HCT116 (cell line): ENCODE measurements around the gene ELOB. TPM values are rescaled to one million over a fixed set of nuclear protein-coding genes. Genes with fewer than 3 reads are reported as not detected.

Experiments
- ATAC-seq: fragments of 200-7000 bp; cut with Tn5 transposase; 2 replicates; pipeline ENCODE4 v1.9.1; 2020; ENCODE audit warnings: mild to moderate bottlenecking, moderate library complexity
- BruUV-seq: library from RNA; stranded (reverse); fragments of 400-500 nt; replicated peaks from 2 replicates; lab custom pipeline; 2021; lab: Mats Ljungman, UMichigan
- CTCF ChIA-PET: fragments of 300-600 bp; sonication (Branson Sonifier 250); formaldehyde crosslinking; loops from one replicate; lab custom pipeline; 2021; ENCODE audit warnings: antibody characterized with exemption; lab: Charles Lee
- POLR2A ChIA-PET: fragments of 300-600, 350-600 bp; sonication (Branson Sonifier 250); formaldehyde crosslinking; loops from one replicate; lab custom pipeline; 2021; ENCODE audit warnings: antibody characterized with exemption; lab: Charles Lee
- RAD21 ChIA-PET, 2 experiments: fragments of 300-600 bp; sonication (Branson Sonifier 250); formaldehyde crosslinking; loops; one replicate each; lab custom pipeline; 2023; ENCODE audit warnings: low total read pairs in 2 of 2; ENCODE audit not compliant: uncharacterized antibody in 2 of 2, unreplicated experiment in 2 of 2, low non-redundant PET in 1 of 2; lab: Charles Lee
- DNase-seq: peaks from one replicate; pipeline ENCODE4 v3.0.0-alpha.2; 2010; ENCODE audit warnings: low read depth, low spot score
- H2AFZ ChIP-seq: fragments of 200-600 bp; shearing (Covaris generic), sonication (generic); 2 replicates; pipeline ENCODE4 v1.6.1; 2017; ENCODE audit warnings: low read depth, mixed run types, mixed read lengths, antibody characterized with exemption, low read length; ENCODE audit not compliant: poor library complexity, severe bottlenecking
- H3K27ac ChIP-seq: 2 replicates; pipeline ENCODE4 v1.5.1; 2012; ENCODE audit warnings: low read depth, low read length
- H3K27me3 ChIP-seq: fragments of 200-600 bp; sonication (generic); 2 replicates; pipeline ENCODE4 v1.6.1; 2016; ENCODE audit warnings: mixed run types, low read length, mixed read lengths; ENCODE audit not compliant: insufficient read depth
- H3K36me3 ChIP-seq, 2 experiments: fragments of 200-500 bp in 1 of 2; fragments of 200-600 bp in 1 of 2; sonication (Bioruptor generic) in 1 of 2; sonication (generic) in 1 of 2; 2 replicates each; pipeline versions ENCODE4 v1.5.1 to v1.6.1; 2014 to 2016; ENCODE audit warnings: low read length in 2 of 2, inconsistent platforms in 1 of 2, mixed read lengths in 1 of 2, mixed run types in 1 of 2; ENCODE audit not compliant: insufficient read depth in 2 of 2, control insufficient read depth in 1 of 2
- H3K4me1 ChIP-seq, 2 experiments: fragments of 200-600 bp in 1 of 2; sonication (generic) in 1 of 2; 2 replicates each; pipeline versions ENCODE4 v1.5.1 to v1.6.1; 2012 to 2017; ENCODE audit warnings: low read length in 2 of 2, inconsistent platforms in 1 of 2, mild to moderate bottlenecking in 1 of 2, mixed read lengths in 1 of 2, mixed run types in 1 of 2, moderate library complexity in 1 of 2; ENCODE audit not compliant: insufficient read depth in 2 of 2, control insufficient read depth in 1 of 2
- H3K4me2 ChIP-seq: fragments of 200-600 bp; sonication (generic); 2 replicates; pipeline ENCODE4 v1.6.1; 2017; ENCODE audit warnings: mixed run types, low read length, mixed read lengths
- H3K4me3 ChIP-seq, 2 experiments: fragments of 200-600 bp in 1 of 2; sonication (generic) in 1 of 2; replicated peaks in 1 of 2; 2 replicates each; pipeline ENCODE4 v1.5.1; 2011 to 2016; ENCODE audit warnings: low read length in 2 of 2, control low read depth in 1 of 2, low read depth in 1 of 2, mild to moderate bottlenecking in 1 of 2, mixed read lengths in 1 of 2, mixed run types in 1 of 2
- H3K79me2 ChIP-seq: fragments of 200-600 bp; sonication (generic); 2 replicates; pipeline ENCODE4 v1.6.1; 2017; ENCODE audit warnings: mild to moderate bottlenecking, mixed run types, low read length, moderate library complexity, mixed read lengths; ENCODE audit not compliant: insufficient read depth
- H3K9ac ChIP-seq: fragments of 200-600 bp; sonication (generic); 2 replicates; pipeline ENCODE4 v1.6.1; 2016; ENCODE audit warnings: low read length, mixed read lengths
- H3K9me2 ChIP-seq: fragments of 200-600 bp; sonication (generic), shearing (Covaris generic); 2 replicates; pipeline ENCODE4 v1.6.1; 2017; ENCODE audit warnings: mixed run types, mild to moderate bottlenecking, moderate library complexity; ENCODE audit not compliant: insufficient read depth
- H3K9me3 ChIP-seq, 2 experiments: fragments of 200-500 bp in 1 of 2; fragments of 200-600 bp in 1 of 2; sonication (Bioruptor generic) in 1 of 2; sonication (generic) in 1 of 2; 2 replicates each; pipeline ENCODE4 v1.6.1; 2014 to 2017; ENCODE audit warnings: low read length in 2 of 2, mixed read lengths in 2 of 2, inconsistent platforms in 1 of 2, low read depth in 1 of 2, mild to moderate bottlenecking in 1 of 2, mixed run types in 1 of 2, moderate library complexity in 1 of 2; ENCODE audit not compliant: control insufficient read depth in 1 of 2, insufficient read depth in 1 of 2
- H4K20me1 ChIP-seq: fragments of 200-600 bp; sonication (generic), shearing (Covaris generic); 2 replicates; pipeline ENCODE4 v1.6.1; 2017; ENCODE audit warnings: mixed run types, mild to moderate bottlenecking, moderate library complexity; ENCODE audit not compliant: insufficient read depth
- ATF3 ChIP-seq: IDR thresholded peaks from 2 replicates; pipeline ENCODE4 v1.6.1; 2012
- CBX3 ChIP-seq: IDR thresholded peaks from 2 replicates; pipeline ENCODE4 v1.6.1; 2012; ENCODE audit warnings: low read depth
- CTCF ChIP-seq, 3 experiments: fragments of 200-600 bp in 1 of 3; sonication (generic) in 1 of 3; IDR thresholded peaks in 2 of 3; conservative IDR thresholded peaks in 1 of 3; 2 replicates each; pipeline ENCODE4 v1.5.1; 2012 to 2017; ENCODE audit warnings: low read depth in 2 of 3, low read length in 2 of 3, antibody characterized with exemption in 1 of 3, borderline replicate concordance in 1 of 3, control low read depth in 1 of 3, mild to moderate bottlenecking in 1 of 3, mixed read lengths in 1 of 3, mixed run types in 1 of 3, moderate library complexity in 1 of 3; ENCODE audit not compliant: insufficient read depth in 1 of 3
- EZH2phosphoT487 ChIP-seq: fragments of 200-600 bp; IDR thresholded peaks from 2 replicates; pipeline ENCODE4 v1.6.1; 2018; ENCODE audit warnings: antibody characterized with exemption, borderline replicate concordance
- POLR2A ChIP-seq: IDR thresholded peaks from 2 replicates; pipeline ENCODE4 v1.7.0; 2011; ENCODE audit warnings: borderline replicate concordance; ENCODE audit not compliant: insufficient read depth, insufficient read length; ENCODE audit errors: extremely low read depth
- REST ChIP-seq: IDR thresholded peaks from 2 replicates; pipeline ENCODE4 v1.6.1; 2012; ENCODE audit warnings: low read depth
- SRF ChIP-seq: IDR thresholded peaks from 2 replicates; pipeline ENCODE4 v1.6.1; 2012; ENCODE audit warnings: low read depth
- TCF7L2 ChIP-seq: IDR thresholded peaks from 2 replicates; pipeline ENCODE4 v1.7.0; 2011; ENCODE audit warnings: borderline replicate concordance, inconsistent platforms; ENCODE audit not compliant: insufficient read depth, insufficient read length; ENCODE audit errors: extremely low read depth
- intact Hi-C: fragments of 100-400 bp; cut with micrococcal nuclease; formaldehyde crosslinking; loops from 2 replicates; pipeline ENCODE4 v1.10.0; 2022
- total RNA-seq: library from RNA; stranded (reverse); gene quantifications from one replicate; pipeline ENCODE4 v1.2.1, GENCODE V29; 2021; ENCODE audit not compliant: unreplicated experiment

The ELOB gene
- total RNA-seq, 1 experiment from 2014 or later: 239 TPM

GRCh38 chr16:2787961-2788360 is 10.9 kb upstream of the ELOB start:
- RAD21 ChIA-PET: no interaction called here
- BruUV-seq: no TSS peak

More at GRCh38 chr16:2787961-2788360, 10.9 kb upstream of the ELOB start:
- peaks cover 4 to 8% of the 10 kb centered on the region in 2 experiments; a peak in 3 of 4 replicates for H3K4me1 ChIP-seq
- intact Hi-C loops: no loop called here
- CTCF ChIA-PET: no interaction called here
- POLR2A ChIA-PET: interaction anchor here (0.7 kb wide), 1 partner anchor 68 kb away, joined by 3 read pairs; no protein-coding TSS in a partner anchor
- no peaks in the 10 kb centered on the region for H3K9me2 ChIP-seq
- no peak overlapping the region for H3K27ac ChIP-seq
- H3K27me3 ChIP-seq: no peaks in the 10 kb centered on the region
- no peak for ATAC-seq
- H3K79me2 ChIP-seq: no peaks in the 10 kb centered on the region
- TF ChIP-seq SRF (no peak), POLR2A (no peak), TCF7L2 (no peak), ATF3 (no peak), CBX3 (no peak), REST (no peak), EZH2phosphoT487 (no peak), CTCF (IDR thresholded peaks at IDR 0.05 in 2 of 3, conservative IDR thresholded peaks at IDR 0.05 in 1 of 3; ENCODE audit: borderline replicate concordance in 1 of 3, insufficient read depth in 1 of 3, low read depth in 2 of 3, low read length in 2 of 3) (no peak)
- H4K20me1 ChIP-seq: no peaks in the 10 kb centered on the region
- H3K4me2 ChIP-seq: no peak overlapping the region
- no peaks in the 10 kb centered on the region for H3K36me3 ChIP-seq
- no peak overlapping the region for H3K9ac ChIP-seq
- H3K4me3 ChIP-seq: no peak overlapping the region
- no peaks in the 10 kb centered on the region for H3K9me3 ChIP-seq
- DNase-seq: no peak
- no peak overlapping the region for H2AFZ ChIP-seq
